CD4-positive, alpha-beta T cell (primary cell): ENCODE measurements around the gene CNNM1. TPM values are rescaled to one million over a fixed set of nuclear protein-coding genes. Genes with fewer than 3 reads are reported as not detected.

Experiments used
- ATAC-seq: fragments of 200-7000 bp; cut with Tn5 transposase; one replicate; pipeline ENCODE4 v1.10.0; 2022; ENCODE audit warnings: mild to moderate bottlenecking; ENCODE audit not compliant: poor library complexity
- CTCF ChIA-PET: fragments of 350-600 bp; sonication (Branson Sonifier 250); formaldehyde crosslinking; loops from one replicate; lab custom pipeline; 2021; ENCODE audit warnings: antibody characterized with exemption, inconsistent platforms; lab: Charles Lee
- POLR2A ChIA-PET: fragments of 350-600 bp; sonication (Branson Sonifier 250); formaldehyde crosslinking; loops from one replicate; lab custom pipeline; 2021; ENCODE audit warnings: antibody characterized with exemption, inconsistent platforms; lab: Charles Lee
- DNase-seq, 14 experiments: peaks; one replicate each; pipeline ENCODE4 v3.0.0-alpha.2; 2013 to 2020; ENCODE audit warnings: mixed read lengths in 2 of 14
- H3K27ac ChIP-seq, 2 donors: one replicate each; pipeline versions ENCODE4 v1.5.1 to v1.7.0; 2013; ENCODE audit warnings: low read length in 2 of 2, low read depth in 1 of 2, mild to moderate bottlenecking in 1 of 2
- H3K27me3 ChIP-seq, 2 experiments: 1 replicate in 1 of 2; 2 replicates in 1 of 2; pipeline versions ENCODE4 v1.6.1 to v1.7.0; 2013; ENCODE audit warnings: low read length in 2 of 2, control low read depth in 1 of 2, mild to moderate bottlenecking in 1 of 2, moderate library complexity in 1 of 2; ENCODE audit not compliant: insufficient read depth in 2 of 2, control insufficient read depth in 1 of 2
- H3K36me3 ChIP-seq: one replicate; pipeline ENCODE4 v1.6.1; 2013; ENCODE audit warnings: low read length, control low read depth; ENCODE audit not compliant: insufficient read depth
- H3K4me1 ChIP-seq: one replicate; pipeline ENCODE4 v1.6.1; 2013; ENCODE audit warnings: low read length, control low read depth; ENCODE audit not compliant: insufficient read depth
- H3K4me3 ChIP-seq: one replicate; pipeline ENCODE4 v1.5.1; 2013; ENCODE audit warnings: mild to moderate bottlenecking, low read length, moderate library complexity
- H3K9me3 ChIP-seq, 2 experiments: 1 replicate in 1 of 2; 2 replicates in 1 of 2; pipeline versions ENCODE4 v1.6.1 to v1.7.0; 2013; ENCODE audit warnings: low read length in 2 of 2, mild to moderate bottlenecking in 2 of 2, control low read depth in 1 of 2, moderate library complexity in 1 of 2; ENCODE audit not compliant: control insufficient read depth in 1 of 2, insufficient read depth in 1 of 2
- H3K27ac Mint-ChIP-seq: one replicate; pipeline ENCODE4 v1.8.0; 2020; ENCODE audit warnings: mixed read lengths
- H3K27me3 Mint-ChIP-seq: one replicate; pipeline ENCODE4 v1.8.0; 2021; ENCODE audit warnings: mixed read lengths
- H3K36me3 Mint-ChIP-seq: one replicate; pipeline ENCODE4 v1.8.0; 2021; ENCODE audit warnings: low read depth, mixed read lengths
- H3K4me1 Mint-ChIP-seq: one replicate; pipeline ENCODE4 v1.8.0; 2021; ENCODE audit warnings: low read depth, mixed read lengths
- H3K4me3 Mint-ChIP-seq: one replicate; pipeline ENCODE4 v1.8.0; 2020; ENCODE audit warnings: mild to moderate bottlenecking, mixed read lengths
- H3K9me3 Mint-ChIP-seq: one replicate; pipeline ENCODE4 v1.8.0; 2020; ENCODE audit warnings: mixed read lengths
- CTCF ChIP-seq: fragments of 200-600 bp; IDR thresholded peaks from one replicate; pipeline ENCODE4 v1.8.0; 2022; ENCODE audit warnings: antibody characterized with exemption, mild to moderate bottlenecking
- intact Hi-C, 2 experiments: fragments of 100-400 bp; cut with DNase I in 1 of 2; cut with micrococcal nuclease in 1 of 2; formaldehyde crosslinking; loops; one replicate each; pipeline versions ENCODE4 v1.15.1 to v1.9.0; 2023 to 2025; cut with DNase I, micrococcal nuclease
- total RNA-seq, 174 experiments: library from RNA in 2 of 174; stranded (reverse) in 2 of 174; gene quantifications; one replicate each; pipeline ENCODE4 v1.2.3 and lab custom pipeline; 2021 to 2026

CNNM1 gene
- total RNA-seq, 2 experiments from 2014 or later = 0.16 to 0.17 TPM

GRCh38 chr10:99393036-99393435 lies 63.9 kb downstream of the CNNM1 start:
- Mint-ChIP-seq H3K9me3 (no peaks in the 10 kb centered on the region), H3K4me1 (peaks cover 6% of the 10 kb centered on the region), H3K4me3 (no peak overlapping the region), H3K27ac (no peak overlapping the region), H3K36me3 (peaks cover 20% of the 10 kb centered on the region), H3K27me3 (no peaks in the 10 kb centered on the region)
- Histone ChIP-seq H3K4me3 (no peak overlapping the region), H3K27me3 (no peaks in the 10 kb centered on the region), H3K4me1 (peaks cover 4% of the 10 kb centered on the region), H3K9me3 (no peaks in the 10 kb centered on the region), H3K27ac (no peak overlapping the region), H3K36me3 (peaks cover 7% of the 10 kb centered on the region)
- POLR2A ChIA-PET = no interaction called here
- DNase-seq (no peak), ATAC-seq (no peak)
- intact Hi-C loops = loop anchor here in 1 of 2 experiments (2.0 to 10.0 kb wide), 2 partner anchors 318 to 928 kb away; no protein-coding TSS in a partner anchor
- TF ChIP-seq CTCF = no peak
- CTCF ChIA-PET = interaction anchor here (0.5 to 1.2 kb wide), 6 partner anchors 16 to 340 kb away, joined by 3 to 5 read pairs (median 4); no protein-coding TSS in a partner anchor

- Mint-ChIP-seq H3K36me3 (peaks cover 23% of the 10 kb centered on the region), H3K4me1 (peaks cover 6% of the 10 kb centered on the region), H3K4me3 (no peak overlapping the region), H3K27ac (no peak overlapping the region), H3K9me3 (no peaks in the 10 kb centered on the region), H3K27me3 (no peaks in the 10 kb centered on the region)
- Histone ChIP-seq H3K4me1 (peaks cover 4% of the 10 kb centered on the region), H3K27ac (no peak overlapping the region), H3K36me3 (peaks cover 12% of the 10 kb centered on the region), H3K27me3 (no peaks in the 10 kb centered on the region), H3K9me3 (no peaks in the 10 kb centered on the region), H3K4me3 (no peak overlapping the region)
- ChIA-PET POLR2A (no interaction called here), CTCF (no interaction called here)
- intact Hi-C loops = loop anchor here in 1 of 2 experiments (2.0 to 10.0 kb wide), 2 partner anchors 317 to 929 kb away; no protein-coding TSS in a partner anchor
- DNase-seq = no peak
- no peak for ATAC-seq
- no peak for TF ChIP-seq CTCF
These were observed 64.5 kb downstream of the CNNM1 start for GRCh38 chr10:99393683-99394082.

GRCh38 chr10:99394256-99394655 lies 65.1 kb downstream of the CNNM1 start:
- H3K4me3 Mint-ChIP-seq = no peak overlapping the region
- no peak for ATAC-seq
- intact Hi-C loops = loop anchor here in 1 of 2 experiments (10.0 kb wide), 1 partner anchor 929 kb away; no protein-coding TSS in a partner anchor
- H3K36me3 Mint-ChIP-seq = peaks cover 29% of the 10 kb centered on the region
- TF ChIP-seq CTCF = no peak
- ChIA-PET POLR2A (no interaction called here), CTCF (no interaction called here)
- Histone ChIP-seq H3K9me3 (no peaks in the 10 kb centered on the region), H3K27ac (no peak overlapping the region), H3K36me3 (peaks cover 17% of the 10 kb centered on the region), H3K4me1 (peaks cover 4% of the 10 kb centered on the region), H3K4me3 (no peak overlapping the region), H3K27me3 (no peaks in the 10 kb centered on the region)
- peaks cover 6% of the 10 kb centered on the region for H3K4me1 Mint-ChIP-seq
- H3K27me3 Mint-ChIP-seq = no peaks in the 10 kb centered on the region
- no peaks in the 10 kb centered on the region for H3K9me3 Mint-ChIP-seq
- DNase-seq = peak in 2 of 14 experiments; percentile 6 to 12
- H3K27ac Mint-ChIP-seq = no peak overlapping the region
